ENCODE data around the gene MAP3K8.

DNA sequence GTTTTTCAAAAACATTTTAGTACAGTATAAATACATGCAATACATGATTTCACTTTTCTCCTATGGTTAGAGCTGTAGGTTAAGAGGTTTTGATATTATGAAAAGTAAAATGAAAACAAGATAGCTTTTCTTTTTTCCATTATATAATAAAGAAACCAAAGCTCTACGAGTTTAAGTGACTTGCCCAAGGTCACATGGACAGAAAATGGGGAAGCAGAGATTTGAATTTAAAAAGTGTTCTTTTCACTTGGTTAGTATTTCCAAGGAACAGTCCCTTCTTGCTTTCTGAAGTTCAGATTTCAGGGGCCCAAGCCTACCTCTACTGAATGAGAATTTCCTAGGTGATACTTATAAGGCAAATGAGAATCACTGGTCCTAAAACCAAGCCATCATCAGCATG is 13.2 kb upstream of the MAP3K8 start:
- no peak for TF ChIP-seq CTCF (IDR thresholded peaks at IDR 0.05)
- no peak for TF ChIP-seq EZH2 (IDR thresholded peaks at IDR 0.05; ENCODE audit: borderline replicate concordance, insufficient read depth, low read depth, low read length, poor library complexity, severe bottlenecking)

Measured in B cell (primary cell).